HCT116 (cell line): ENCODE measurements around the gene ADGRV1. TPM values are rescaled to one million over a fixed set of nuclear protein-coding genes. Genes with fewer than 3 reads are reported as not detected.

Experiments used
- ATAC-seq: fragments of 200-7000 bp; cut with Tn5 transposase; 2 replicates; pipeline ENCODE4 v1.9.1; 2020; ENCODE audit warnings: mild to moderate bottlenecking, moderate library complexity
- BruUV-seq: library from RNA; stranded (reverse); fragments of 400-500 nt; replicated peaks from 2 replicates; lab custom pipeline; 2021; lab: Mats Ljungman, UMichigan
- CTCF ChIA-PET: fragments of 300-600 bp; sonication (Branson Sonifier 250); formaldehyde crosslinking; loops from one replicate; lab custom pipeline; 2021; ENCODE audit warnings: antibody characterized with exemption; lab: Charles Lee
- POLR2A ChIA-PET: fragments of 300-600, 350-600 bp; sonication (Branson Sonifier 250); formaldehyde crosslinking; loops from one replicate; lab custom pipeline; 2021; ENCODE audit warnings: antibody characterized with exemption; lab: Charles Lee
- RAD21 ChIA-PET, 2 experiments: fragments of 300-600 bp; sonication (Branson Sonifier 250); formaldehyde crosslinking; loops; one replicate each; lab custom pipeline; 2023; ENCODE audit warnings: low total read pairs in 2 of 2; ENCODE audit not compliant: uncharacterized antibody in 2 of 2, unreplicated experiment in 2 of 2, low non-redundant PET in 1 of 2; lab: Charles Lee
- DNase-seq: peaks from one replicate; pipeline ENCODE4 v3.0.0-alpha.2; 2010; ENCODE audit warnings: low read depth, low spot score
- H2AFZ ChIP-seq: fragments of 200-600 bp; shearing (Covaris generic), sonication (generic); 2 replicates; pipeline ENCODE4 v1.6.1; 2017; ENCODE audit warnings: low read depth, mixed run types, mixed read lengths, antibody characterized with exemption, low read length; ENCODE audit not compliant: poor library complexity, severe bottlenecking
- H3K27ac ChIP-seq: 2 replicates; pipeline ENCODE4 v1.5.1; 2012; ENCODE audit warnings: low read depth, low read length
- H3K27me3 ChIP-seq: fragments of 200-600 bp; sonication (generic); 2 replicates; pipeline ENCODE4 v1.6.1; 2016; ENCODE audit warnings: mixed run types, low read length, mixed read lengths; ENCODE audit not compliant: insufficient read depth
- H3K36me3 ChIP-seq, 2 experiments: fragments of 200-500 bp in 1 of 2; fragments of 200-600 bp in 1 of 2; sonication (Bioruptor generic) in 1 of 2; sonication (generic) in 1 of 2; 2 replicates each; pipeline versions ENCODE4 v1.5.1 to v1.6.1; 2014 to 2016; ENCODE audit warnings: low read length in 2 of 2, inconsistent platforms in 1 of 2, mixed read lengths in 1 of 2, mixed run types in 1 of 2; ENCODE audit not compliant: insufficient read depth in 2 of 2, control insufficient read depth in 1 of 2
- H3K4me1 ChIP-seq, 2 experiments: fragments of 200-600 bp in 1 of 2; sonication (generic) in 1 of 2; 2 replicates each; pipeline versions ENCODE4 v1.5.1 to v1.6.1; 2012 to 2017; ENCODE audit warnings: low read length in 2 of 2, inconsistent platforms in 1 of 2, mild to moderate bottlenecking in 1 of 2, mixed read lengths in 1 of 2, mixed run types in 1 of 2, moderate library complexity in 1 of 2; ENCODE audit not compliant: insufficient read depth in 2 of 2, control insufficient read depth in 1 of 2
- H3K4me2 ChIP-seq: fragments of 200-600 bp; sonication (generic); 2 replicates; pipeline ENCODE4 v1.6.1; 2017; ENCODE audit warnings: mixed run types, low read length, mixed read lengths
- H3K4me3 ChIP-seq, 2 experiments: fragments of 200-600 bp in 1 of 2; sonication (generic) in 1 of 2; replicated peaks in 1 of 2; 2 replicates each; pipeline ENCODE4 v1.5.1; 2011 to 2016; ENCODE audit warnings: low read length in 2 of 2, control low read depth in 1 of 2, low read depth in 1 of 2, mild to moderate bottlenecking in 1 of 2, mixed read lengths in 1 of 2, mixed run types in 1 of 2
- H3K79me2 ChIP-seq: fragments of 200-600 bp; sonication (generic); 2 replicates; pipeline ENCODE4 v1.6.1; 2017; ENCODE audit warnings: mild to moderate bottlenecking, mixed run types, low read length, moderate library complexity, mixed read lengths; ENCODE audit not compliant: insufficient read depth
- H3K9ac ChIP-seq: fragments of 200-600 bp; sonication (generic); 2 replicates; pipeline ENCODE4 v1.6.1; 2016; ENCODE audit warnings: low read length, mixed read lengths
- H3K9me2 ChIP-seq: fragments of 200-600 bp; sonication (generic), shearing (Covaris generic); 2 replicates; pipeline ENCODE4 v1.6.1; 2017; ENCODE audit warnings: mixed run types, mild to moderate bottlenecking, moderate library complexity; ENCODE audit not compliant: insufficient read depth
- H3K9me3 ChIP-seq, 2 experiments: fragments of 200-500 bp in 1 of 2; fragments of 200-600 bp in 1 of 2; sonication (Bioruptor generic) in 1 of 2; sonication (generic) in 1 of 2; 2 replicates each; pipeline ENCODE4 v1.6.1; 2014 to 2017; ENCODE audit warnings: low read length in 2 of 2, mixed read lengths in 2 of 2, inconsistent platforms in 1 of 2, low read depth in 1 of 2, mild to moderate bottlenecking in 1 of 2, mixed run types in 1 of 2, moderate library complexity in 1 of 2; ENCODE audit not compliant: control insufficient read depth in 1 of 2, insufficient read depth in 1 of 2
- H4K20me1 ChIP-seq: fragments of 200-600 bp; sonication (generic), shearing (Covaris generic); 2 replicates; pipeline ENCODE4 v1.6.1; 2017; ENCODE audit warnings: mixed run types, mild to moderate bottlenecking, moderate library complexity; ENCODE audit not compliant: insufficient read depth
- CBX3 ChIP-seq: IDR thresholded peaks from 2 replicates; pipeline ENCODE4 v1.6.1; 2012; ENCODE audit warnings: low read depth
- CEBPB ChIP-seq: IDR thresholded peaks from 2 replicates; pipeline ENCODE4 v1.6.1; 2012; ENCODE audit warnings: low read depth
- ELF1 ChIP-seq: IDR thresholded peaks from 2 replicates; pipeline ENCODE4 v1.6.1; 2012; ENCODE audit warnings: low read depth, borderline replicate concordance
- EZH2 ChIP-seq: fragments of 200-600 bp; sonication (generic); IDR thresholded peaks from 2 replicates; pipeline ENCODE4 v1.6.1; 2017; ENCODE audit warnings: antibody characterized with exemption, mixed run types
- EZH2phosphoT487 ChIP-seq: fragments of 200-600 bp; IDR thresholded peaks from 2 replicates; pipeline ENCODE4 v1.6.1; 2018; ENCODE audit warnings: antibody characterized with exemption, borderline replicate concordance
- FOSL1 ChIP-seq: IDR thresholded peaks from 2 replicates; pipeline ENCODE4 v1.6.1; 2012; ENCODE audit warnings: low read depth
- JUND ChIP-seq: IDR thresholded peaks from 2 replicates; pipeline ENCODE4 v1.6.1; 2012
- POLR2AphosphoS5 ChIP-seq: IDR thresholded peaks from 2 replicates; pipeline ENCODE4 v1.6.1; 2011; ENCODE audit warnings: mild to moderate bottlenecking, low read depth, low read length, moderate library complexity
- SIN3A ChIP-seq: IDR thresholded peaks from 2 replicates; pipeline ENCODE4 v1.6.1; 2012; ENCODE audit warnings: low read depth
- SRF ChIP-seq: IDR thresholded peaks from 2 replicates; pipeline ENCODE4 v1.6.1; 2012; ENCODE audit warnings: low read depth
- TCF7L2 ChIP-seq: IDR thresholded peaks from 2 replicates; pipeline ENCODE4 v1.7.0; 2011; ENCODE audit warnings: borderline replicate concordance, inconsistent platforms; ENCODE audit not compliant: insufficient read depth, insufficient read length; ENCODE audit errors: extremely low read depth
- ZFX ChIP-seq: fragments of 450-650 bp; IDR thresholded peaks from 2 replicates; pipeline ENCODE4 v1.6.1; 2017
- ZNF274 ChIP-seq: fragments of 200-500 bp; sonication (Bioruptor generic); IDR thresholded peaks from 2 replicates; pipeline ENCODE4 v1.6.1; 2014; ENCODE audit warnings: mild to moderate bottlenecking, low read depth, low read length, inconsistent platforms
- intact Hi-C: fragments of 100-400 bp; cut with micrococcal nuclease; formaldehyde crosslinking; loops from 2 replicates; pipeline ENCODE4 v1.10.0; 2022
- total RNA-seq: library from RNA; stranded (reverse); gene quantifications from one replicate; pipeline ENCODE4 v1.2.1, GENCODE V29; 2021; ENCODE audit not compliant: unreplicated experiment
- TF ChIP-seq, protein P1 (sequence below): IDR thresholded peaks from 2 replicates; pipeline ENCODE4 v1.6.1; 2012; ENCODE audit warnings: low read depth
- TF ChIP-seq, protein P2 (sequence below), 3 experiments: fragments of 200-600 bp in 1 of 3; sonication (generic) in 1 of 3; IDR thresholded peaks in 2 of 3; conservative IDR thresholded peaks in 1 of 3; 2 replicates each; pipeline ENCODE4 v1.5.1; 2012 to 2017; ENCODE audit warnings: low read depth in 2 of 3, low read length in 2 of 3, antibody characterized with exemption in 1 of 3, borderline replicate concordance in 1 of 3, control low read depth in 1 of 3, mild to moderate bottlenecking in 1 of 3, mixed read lengths in 1 of 3, mixed run types in 1 of 3, moderate library complexity in 1 of 3; ENCODE audit not compliant: insufficient read depth in 1 of 3
- TF ChIP-seq, protein P3 (sequence below): IDR thresholded peaks from 2 replicates; pipeline ENCODE4 v1.6.1; 2011; ENCODE audit warnings: mild to moderate bottlenecking, low read length, moderate library complexity; ENCODE audit not compliant: insufficient replicate concordance; ENCODE audit errors: extremely low read depth
- TF ChIP-seq, protein P4 (sequence below): IDR thresholded peaks from 2 replicates; pipeline ENCODE4 v1.6.1; 2012
- TF ChIP-seq, protein P5 (sequence below): IDR thresholded peaks from 2 replicates; pipeline ENCODE4 v1.6.1; 2012

Gene ADGRV1
- total RNA-seq, 1 experiment from 2014 or later = 6.0 TPM

DNA sequence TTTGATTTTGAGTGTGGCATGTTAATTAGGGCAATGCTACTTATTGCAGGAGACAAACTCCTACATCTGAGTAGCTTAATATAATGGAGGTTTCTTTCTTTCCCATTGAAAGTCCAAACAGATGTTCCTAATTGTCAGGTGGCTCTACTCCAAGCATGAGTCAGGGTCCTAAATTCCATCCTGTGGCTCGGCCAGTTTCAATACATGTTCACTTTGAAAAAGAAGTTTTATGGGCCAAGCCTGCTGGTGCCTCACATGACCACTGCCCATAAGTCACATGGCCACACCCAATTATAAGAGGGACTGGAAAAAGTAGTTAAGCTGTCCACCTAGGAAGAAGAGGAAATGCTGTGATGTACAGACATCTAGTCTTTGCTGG is 654.1 kb downstream of the ADGRV1 start:
- Histone ChIP-seq H3K79me2 (no peaks in the 10 kb centered on the region), H3K9ac (no peak overlapping the region), H3K4me2 (no peak overlapping the region), H3K4me3 (no peak overlapping the region), H3K27me3 (no peaks in the 10 kb centered on the region), H3K9me3 (no peaks in the 10 kb centered on the region), H3K4me1 (peaks cover 0 to 2% of the 10 kb centered on the region in 2 experiments; a peak in 1 of 4 replicates), H2AFZ (no peak overlapping the region), H3K9me2 (no peaks in the 10 kb centered on the region), H4K20me1 (no peaks in the 10 kb centered on the region), H3K36me3 (no peaks in the 10 kb centered on the region), H3K27ac (no peak overlapping the region)
- intact Hi-C loops = no loop called here
- ChIA-PET POLR2A (no interaction called here), RAD21 (no interaction called here), CTCF (interaction anchor here (0.9 kb wide), 1 partner anchor 172 kb away, joined by 3 read pairs; no protein-coding TSS in a partner anchor)
- no peak for ATAC-seq
- no peak for DNase-seq
- no TSS peak for BruUV-seq
- TF ChIP-seq CBX3 = no peak
- TF ChIP-seq, protein P1, sequence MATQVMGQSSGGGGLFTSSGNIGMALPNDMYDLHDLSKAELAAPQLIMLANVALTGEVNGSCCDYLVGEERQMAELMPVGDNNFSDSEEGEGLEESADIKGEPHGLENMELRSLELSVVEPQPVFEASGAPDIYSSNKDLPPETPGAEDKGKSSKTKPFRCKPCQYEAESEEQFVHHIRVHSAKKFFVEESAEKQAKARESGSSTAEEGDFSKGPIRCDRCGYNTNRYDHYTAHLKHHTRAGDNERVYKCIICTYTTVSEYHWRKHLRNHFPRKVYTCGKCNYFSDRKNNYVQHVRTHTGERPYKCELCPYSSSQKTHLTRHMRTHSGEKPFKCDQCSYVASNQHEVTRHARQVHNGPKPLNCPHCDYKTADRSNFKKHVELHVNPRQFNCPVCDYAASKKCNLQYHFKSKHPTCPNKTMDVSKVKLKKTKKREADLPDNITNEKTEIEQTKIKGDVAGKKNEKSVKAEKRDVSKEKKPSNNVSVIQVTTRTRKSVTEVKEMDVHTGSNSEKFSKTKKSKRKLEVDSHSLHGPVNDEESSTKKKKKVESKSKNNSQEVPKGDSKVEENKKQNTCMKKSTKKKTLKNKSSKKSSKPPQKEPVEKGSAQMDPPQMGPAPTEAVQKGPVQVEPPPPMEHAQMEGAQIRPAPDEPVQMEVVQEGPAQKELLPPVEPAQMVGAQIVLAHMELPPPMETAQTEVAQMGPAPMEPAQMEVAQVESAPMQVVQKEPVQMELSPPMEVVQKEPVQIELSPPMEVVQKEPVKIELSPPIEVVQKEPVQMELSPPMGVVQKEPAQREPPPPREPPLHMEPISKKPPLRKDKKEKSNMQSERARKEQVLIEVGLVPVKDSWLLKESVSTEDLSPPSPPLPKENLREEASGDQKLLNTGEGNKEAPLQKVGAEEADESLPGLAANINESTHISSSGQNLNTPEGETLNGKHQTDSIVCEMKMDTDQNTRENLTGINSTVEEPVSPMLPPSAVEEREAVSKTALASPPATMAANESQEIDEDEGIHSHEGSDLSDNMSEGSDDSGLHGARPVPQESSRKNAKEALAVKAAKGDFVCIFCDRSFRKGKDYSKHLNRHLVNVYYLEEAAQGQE = no peak
- no peak for TF ChIP-seq ZNF274
- TF ChIP-seq, protein P2, sequence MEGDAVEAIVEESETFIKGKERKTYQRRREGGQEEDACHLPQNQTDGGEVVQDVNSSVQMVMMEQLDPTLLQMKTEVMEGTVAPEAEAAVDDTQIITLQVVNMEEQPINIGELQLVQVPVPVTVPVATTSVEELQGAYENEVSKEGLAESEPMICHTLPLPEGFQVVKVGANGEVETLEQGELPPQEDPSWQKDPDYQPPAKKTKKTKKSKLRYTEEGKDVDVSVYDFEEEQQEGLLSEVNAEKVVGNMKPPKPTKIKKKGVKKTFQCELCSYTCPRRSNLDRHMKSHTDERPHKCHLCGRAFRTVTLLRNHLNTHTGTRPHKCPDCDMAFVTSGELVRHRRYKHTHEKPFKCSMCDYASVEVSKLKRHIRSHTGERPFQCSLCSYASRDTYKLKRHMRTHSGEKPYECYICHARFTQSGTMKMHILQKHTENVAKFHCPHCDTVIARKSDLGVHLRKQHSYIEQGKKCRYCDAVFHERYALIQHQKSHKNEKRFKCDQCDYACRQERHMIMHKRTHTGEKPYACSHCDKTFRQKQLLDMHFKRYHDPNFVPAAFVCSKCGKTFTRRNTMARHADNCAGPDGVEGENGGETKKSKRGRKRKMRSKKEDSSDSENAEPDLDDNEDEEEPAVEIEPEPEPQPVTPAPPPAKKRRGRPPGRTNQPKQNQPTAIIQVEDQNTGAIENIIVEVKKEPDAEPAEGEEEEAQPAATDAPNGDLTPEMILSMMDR (IDR thresholded peaks at IDR 0.05 in 2 of 3, conservative IDR thresholded peaks at IDR 0.05 in 1 of 3; ENCODE audit: borderline replicate concordance in 1 of 3, insufficient read depth in 1 of 3, low read depth in 2 of 3, low read length in 2 of 3) = no peak
- no peak for TF ChIP-seq ZFX
- TF ChIP-seq EZH2 = no peak
- no peak for TF ChIP-seq JUND
- TF ChIP-seq POLR2AphosphoS5 = no peak
- TF ChIP-seq, protein P3, sequence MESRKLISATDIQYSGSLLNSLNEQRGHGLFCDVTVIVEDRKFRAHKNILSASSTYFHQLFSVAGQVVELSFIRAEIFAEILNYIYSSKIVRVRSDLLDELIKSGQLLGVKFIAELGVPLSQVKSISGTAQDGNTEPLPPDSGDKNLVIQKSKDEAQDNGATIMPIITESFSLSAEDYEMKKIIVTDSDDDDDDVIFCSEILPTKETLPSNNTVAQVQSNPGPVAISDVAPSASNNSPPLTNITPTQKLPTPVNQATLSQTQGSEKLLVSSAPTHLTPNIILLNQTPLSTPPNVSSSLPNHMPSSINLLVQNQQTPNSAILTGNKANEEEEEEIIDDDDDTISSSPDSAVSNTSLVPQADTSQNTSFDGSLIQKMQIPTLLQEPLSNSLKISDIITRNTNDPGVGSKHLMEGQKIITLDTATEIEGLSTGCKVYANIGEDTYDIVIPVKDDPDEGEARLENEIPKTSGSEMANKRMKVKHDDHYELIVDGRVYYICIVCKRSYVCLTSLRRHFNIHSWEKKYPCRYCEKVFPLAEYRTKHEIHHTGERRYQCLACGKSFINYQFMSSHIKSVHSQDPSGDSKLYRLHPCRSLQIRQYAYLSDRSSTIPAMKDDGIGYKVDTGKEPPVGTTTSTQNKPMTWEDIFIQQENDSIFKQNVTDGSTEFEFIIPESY = no peak
- TF ChIP-seq SRF = no peak
- no peak for TF ChIP-seq FOSL1
- no peak for TF ChIP-seq CEBPB
- TF ChIP-seq, protein P4, sequence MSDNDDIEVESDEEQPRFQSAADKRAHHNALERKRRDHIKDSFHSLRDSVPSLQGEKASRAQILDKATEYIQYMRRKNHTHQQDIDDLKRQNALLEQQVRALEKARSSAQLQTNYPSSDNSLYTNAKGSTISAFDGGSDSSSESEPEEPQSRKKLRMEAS = no peak
- TF ChIP-seq, protein P5, sequence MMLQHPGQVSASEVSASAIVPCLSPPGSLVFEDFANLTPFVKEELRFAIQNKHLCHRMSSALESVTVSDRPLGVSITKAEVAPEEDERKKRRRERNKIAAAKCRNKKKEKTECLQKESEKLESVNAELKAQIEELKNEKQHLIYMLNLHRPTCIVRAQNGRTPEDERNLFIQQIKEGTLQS = no peak
- TF ChIP-seq ELF1 = no peak
- TF ChIP-seq TCF7L2 = no peak
- TF ChIP-seq EZH2phosphoT487 = no peak
- TF ChIP-seq SIN3A = no peak
- TF ChIP-seq, all 23 proteins: peak for 0
